PC-9 (cell line): Measurements from ENCODE around the gene NLK. TPM values are rescaled to one million over a fixed set of nuclear protein-coding genes. Genes with fewer than 3 reads are reported as not detected.

Experiments used
- BruUV-seq: library from RNA; stranded (reverse); fragments of 400-500 nt; replicated peaks from 2 replicates; lab custom pipeline; 2021; lab: Mats Ljungman, UMichigan
- CTCF ChIA-PET: fragments of 300-600 bp; sonication (Branson Sonifier 250); formaldehyde crosslinking; loops from one replicate; lab custom pipeline; 2022; ENCODE audit warnings: antibody characterized with exemption; lab: Charles Lee
- POLR2A ChIA-PET: fragments of 300-600 bp; sonication (Branson Sonifier 250); formaldehyde crosslinking; loops from one replicate; lab custom pipeline; 2022; ENCODE audit warnings: antibody characterized with exemption; ENCODE audit not compliant: unreplicated experiment; lab: Charles Lee
- DNase-seq, 2 experiments: peaks; one replicate each; pipeline versions ENCODE4 v3.0.0 to v3.0.0-alpha.2; 2015 to 2022; ENCODE audit warnings: mixed read lengths in 1 of 2
- H2AFZ ChIP-seq: fragments of 200-600 bp; sonication (generic); 2 replicates; pipeline ENCODE4 v1.8.1; 2017; ENCODE audit warnings: antibody characterized with exemption
- H3F3A ChIP-seq: fragments of 200-600 bp; sonication (generic); 2 replicates; pipeline ENCODE4 v1.8.1; 2017; ENCODE audit warnings: antibody characterized with exemption, mild to moderate bottlenecking, low read depth; ENCODE audit not compliant: insufficient read depth
- H3K27ac ChIP-seq: fragments of 200-600 bp; sonication (generic); 2 replicates; pipeline ENCODE4 v1.6.1; 2016; ENCODE audit warnings: mixed run types
- H3K27me3 ChIP-seq: fragments of 200-600 bp; sonication (generic); 2 replicates; pipeline ENCODE4 v1.6.1; 2016; ENCODE audit warnings: low read depth, mixed run types; ENCODE audit not compliant: insufficient read depth
- H3K36me3 ChIP-seq: fragments of 200-600 bp; sonication (generic); 2 replicates; pipeline ENCODE4 v1.6.1; 2016; ENCODE audit warnings: low read depth, mixed run types
- H3K4me1 ChIP-seq: fragments of 200-600 bp; sonication (generic); replicated peaks from 2 replicates; pipeline ENCODE4 v1.6.1; 2016; ENCODE audit warnings: mixed run types; ENCODE audit not compliant: insufficient read depth
- H3K4me2 ChIP-seq: fragments of 200-600 bp; sonication (generic); 2 replicates; pipeline ENCODE4 v1.6.1; 2017; ENCODE audit warnings: mixed run types
- H3K4me3 ChIP-seq: fragments of 200-600 bp; sonication (generic); 2 replicates; pipeline ENCODE4 v1.6.1; 2016; ENCODE audit warnings: mixed run types
- H3K79me2 ChIP-seq: fragments of 200-600 bp; sonication (generic); 2 replicates; pipeline ENCODE4 v1.6.1; 2017; ENCODE audit warnings: low read depth, mixed run types
- H3K9me2 ChIP-seq: fragments of 200-600 bp; sonication (generic); 2 replicates; pipeline ENCODE4 v1.8.1; 2017; ENCODE audit warnings: mild to moderate bottlenecking; ENCODE audit not compliant: insufficient read depth
- H3K9me3 ChIP-seq: fragments of 200-600 bp; sonication (generic); 2 replicates; pipeline ENCODE4 v1.8.1; 2016; ENCODE audit warnings: low read depth; ENCODE audit not compliant: insufficient read depth
- H4K20me1 ChIP-seq: fragments of 200-600 bp; sonication (generic); 2 replicates; pipeline ENCODE4 v1.8.1; 2017; ENCODE audit not compliant: insufficient read depth
- CTCF ChIP-seq: fragments of 200-600 bp; sonication (generic); conservative IDR thresholded peaks from 2 replicates; pipeline ENCODE4 v1.6.1; 2017; ENCODE audit warnings: mixed run types, antibody characterized with exemption, mild to moderate bottlenecking, moderate library complexity
- EZH2 ChIP-seq: fragments of 200-600 bp; sonication (generic); IDR thresholded peaks from 2 replicates; pipeline ENCODE4 v1.8.0; 2017; ENCODE audit warnings: antibody characterized with exemption, low read depth
- intact Hi-C: fragments of 100-400 bp; cut with micrococcal nuclease; formaldehyde crosslinking; loops from one replicate; pipeline ENCODE4 v1.10.0; 2022; ENCODE audit not compliant: unreplicated experiment
- total RNA-seq: library from RNA; stranded (reverse); gene quantifications from 2 replicates; pipeline ENCODE4 v1.2.3, GENCODE V29; 2021

NLK gene
- total RNA-seq, 1 experiment from 2014 or later: 20.7 TPM

GRCh38 chr17:28110184-28110583 is 67.7 kb downstream of the NLK start:
- CTCF ChIA-PET: no interaction called here
- no TSS peak for BruUV-seq
- intact Hi-C loops: no loop called here
- Histone ChIP-seq H4K20me1 (no peaks in the 10 kb centered on the region), H3K27me3 (no peaks in the 10 kb centered on the region), H3K9me3 (no peaks in the 10 kb centered on the region; the same call in 1 of the 2 replicates), H3K9me2 (no peaks in the 10 kb centered on the region), H3K4me1 (no peaks in the 10 kb centered on the region), H3F3A (no peaks in the 10 kb centered on the region), H2AFZ (no peak overlapping the region), H3K4me2 (no peak overlapping the region), H3K27ac (no peak overlapping the region), H3K4me3 (no peak overlapping the region), H3K79me2 (no peaks in the 10 kb centered on the region), H3K36me3 (no peaks in the 10 kb centered on the region)
- no peak for TF ChIP-seq EZH2
- TF ChIP-seq CTCF: no peak
- DNase-seq: no peak
- POLR2A ChIA-PET: no interaction called here

- Histone ChIP-seq H3K4me3 (no peak overlapping the region), H3K27ac (no peak overlapping the region), H4K20me1 (no peaks in the 10 kb centered on the region), H3K9me3 (no peaks in the 10 kb centered on the region; the same call in 1 of the 2 replicates), H3F3A (no peaks in the 10 kb centered on the region), H3K27me3 (no peaks in the 10 kb centered on the region), H3K79me2 (no peaks in the 10 kb centered on the region), H3K4me1 (no peaks in the 10 kb centered on the region), H2AFZ (no peak overlapping the region), H3K36me3 (no peaks in the 10 kb centered on the region), H3K9me2 (no peaks in the 10 kb centered on the region; the same call in 1 of the 2 replicates), H3K4me2 (no peak overlapping the region)
- intact Hi-C loops: no loop called here
- TF ChIP-seq EZH2: no peak
- TF ChIP-seq CTCF: no peak
- DNase-seq: no peak
- ChIA-PET CTCF (no interaction called here), POLR2A (no interaction called here)
- no TSS peak for BruUV-seq
These were observed 69.7 kb downstream of the NLK start for GRCh38 chr17:28112181-28112580.

- H3K27ac ChIP-seq: no peak overlapping the region
- no TSS peak for BruUV-seq
These were observed 70.1 kb downstream of the NLK start for GRCh38 chr17:28112606-28113005.

More at GRCh38 chr17:28112606-28113005, 70.1 kb downstream of the NLK start:
- Histone ChIP-seq H4K20me1 (no peaks in the 10 kb centered on the region), H3K9me3 (no peaks in the 10 kb centered on the region; the same call in 1 of the 2 replicates), H3K4me1 (no peaks in the 10 kb centered on the region), H3F3A (no peaks in the 10 kb centered on the region), H3K4me2 (no peak overlapping the region), H3K36me3 (no peaks in the 10 kb centered on the region), H3K9me2 (no peaks in the 10 kb centered on the region; the same call in 1 of the 2 replicates), H3K27me3 (no peaks in the 10 kb centered on the region), H2AFZ (no peak overlapping the region), H3K79me2 (no peaks in the 10 kb centered on the region), H3K4me3 (no peak overlapping the region)
- no peak for DNase-seq
- ChIA-PET POLR2A (no interaction called here), CTCF (no interaction called here)
- intact Hi-C loops: no loop called here
- TF ChIP-seq EZH2 (no peak), CTCF (no peak)
